T-helper 1 cell (primary cell): ENCODE results near the gene SGPL1.

Experiments
- DNase-seq, 5 donors: peaks; one replicate each; pipeline ENCODE4 v3.0.0-alpha.2; 2012 to 2020

The SGPL1 gene

DNA sequence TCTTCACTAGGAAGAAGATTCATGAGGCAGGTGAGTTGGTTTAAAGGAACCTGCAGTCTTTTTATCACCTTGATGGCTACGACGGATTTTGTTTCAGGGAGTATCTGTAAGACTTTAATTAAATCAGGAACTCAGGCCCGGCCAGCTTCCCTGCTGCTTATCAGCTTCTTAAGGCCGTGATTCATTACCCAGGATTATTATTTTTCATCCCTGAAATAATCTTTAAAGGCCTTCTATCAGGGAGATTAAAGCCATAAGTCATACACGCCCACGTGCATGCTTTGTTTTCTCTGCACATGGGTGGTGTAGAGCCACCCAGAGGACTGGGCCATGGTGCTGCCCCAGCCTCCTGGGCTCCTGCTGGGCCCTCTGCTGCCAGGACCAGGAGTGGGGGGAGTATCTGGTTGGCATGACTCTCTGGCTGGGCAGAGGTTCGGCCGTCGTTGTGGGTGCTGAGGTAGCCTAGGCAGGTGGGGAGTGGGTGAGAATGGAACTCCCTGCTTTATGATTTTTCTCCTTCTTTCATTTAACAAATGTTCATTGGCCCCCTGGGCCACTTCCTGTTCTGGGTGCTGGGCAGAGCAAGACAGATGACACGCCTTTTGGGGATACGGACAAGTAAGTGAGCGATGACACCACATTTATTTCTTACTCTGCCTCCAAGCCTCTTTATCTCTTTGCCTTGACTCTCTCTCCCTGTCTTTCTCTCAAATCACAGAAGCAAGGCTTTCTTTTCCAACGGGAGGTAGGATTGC lies 111.6 kb downstream of the SGPL1 start:
- DNase-seq: no peak

GRCh38 chr10:70928140-70928539 lies 112.4 kb downstream of the SGPL1 start:
- DNase-seq: no peak

DNA sequence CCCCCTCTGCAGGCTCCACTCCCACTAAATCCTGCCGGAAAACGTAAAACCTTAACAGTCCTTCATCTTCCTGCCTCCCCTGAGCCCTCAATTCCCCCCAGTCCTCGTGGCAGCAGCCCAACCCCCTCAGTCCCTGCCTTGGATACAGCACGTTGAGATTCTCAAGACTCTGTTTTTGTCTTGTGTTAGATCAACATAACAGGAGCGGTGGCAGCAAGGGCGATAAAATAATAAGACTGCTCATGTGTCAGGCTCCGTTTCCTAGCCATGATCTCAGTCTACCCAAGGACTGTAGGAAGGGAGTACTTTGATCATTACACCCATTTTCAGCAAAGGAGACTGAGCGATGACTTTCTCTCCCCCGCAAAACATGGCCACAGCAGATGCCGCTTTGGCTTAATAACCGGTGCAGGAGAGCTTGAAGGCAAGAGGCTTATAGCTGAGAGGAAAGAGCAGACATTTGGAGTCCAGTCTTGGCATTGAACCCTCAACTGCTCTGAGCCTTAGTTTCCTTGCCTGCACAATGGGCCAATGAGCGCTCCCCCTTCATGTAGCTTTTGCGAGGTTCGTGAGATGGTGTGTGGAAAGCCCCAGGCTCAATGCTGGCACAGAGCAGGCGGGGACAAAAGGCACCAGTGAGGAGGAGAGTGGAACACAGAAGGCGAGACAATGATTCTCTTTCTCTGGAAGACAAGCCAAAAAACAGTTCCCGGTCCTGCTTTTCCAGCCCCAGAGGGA lies 114.7 kb downstream of the SGPL1 start:
- no peak for DNase-seq
